Measurements from ENCODE around the gene MAP2K6. TPM values are rescaled to one million over a fixed set of nuclear protein-coding genes. Genes with fewer than 3 reads are reported as not detected.

MAP2K6 gene
- total RNA-seq, result 1 to 10 TPM; 5.3 to 6.9 TPM

DNA sequence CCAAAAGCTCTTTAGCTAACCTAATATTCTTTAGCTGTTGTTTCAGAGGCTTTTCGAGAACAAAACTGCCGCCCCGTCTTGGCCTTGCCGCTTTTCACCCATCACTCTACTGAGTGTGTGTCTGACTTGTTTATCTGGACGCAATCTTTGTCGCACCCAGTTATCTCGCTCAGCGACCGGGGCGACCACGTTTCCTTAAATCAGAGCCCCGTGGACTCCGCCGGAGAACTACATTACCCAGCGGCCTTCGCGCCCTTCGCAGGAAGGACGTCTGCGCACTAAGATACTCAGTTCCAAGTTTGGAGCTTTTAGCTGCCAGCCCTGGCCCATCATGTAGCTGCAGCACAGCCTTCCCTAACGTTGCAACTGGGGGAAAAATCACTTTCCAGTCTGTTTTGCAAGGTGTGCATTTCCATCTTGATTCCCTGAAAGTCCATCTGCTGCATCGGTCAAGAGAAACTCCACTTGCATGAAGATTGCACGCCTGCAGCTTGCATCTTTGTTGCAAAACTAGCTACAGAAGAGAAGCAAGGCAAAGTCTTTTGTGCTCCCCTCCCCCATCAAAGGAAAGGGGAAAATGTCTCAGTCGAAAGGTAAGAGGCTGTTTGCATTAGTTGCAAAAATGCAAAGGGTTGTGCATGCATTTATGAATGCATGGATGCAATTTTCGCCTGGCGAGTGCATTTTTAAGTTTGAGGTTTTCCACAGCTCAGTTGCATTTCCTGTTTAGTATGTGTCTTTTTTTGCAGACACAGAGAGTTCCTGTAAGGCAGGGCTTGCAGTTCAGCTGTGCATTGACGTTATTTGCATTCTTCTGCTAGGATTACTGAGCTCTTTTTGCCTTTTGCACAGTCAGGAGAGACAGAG, at the start of gene MAP2K6:
Gene MAP2K6 (plus strand): TSS at position 290 of the 867 bp plus-strand sequence. CDS start 288 bp downstream, at position 578.
- POLR2A ChIA-PET, result interaction anchor here (1.3 to 2.4 kb wide), 4 partner anchors 10 to 87 kb away, joined by 3 to 12 read pairs (median 5); partner anchors contain the start of gene ABCA5
- peaks cover 2% of the 10 kb centered on the region for H3K4me1 Mint-ChIP-seq
- no peaks in the 10 kb centered on the region for H3K9me3 Mint-ChIP-seq
- peak; percentile 85 for DNase-seq
- H3K4me3 Mint-ChIP-seq, result no peak within 1 kb of the TSS
- no peaks in the 10 kb centered on the region for H3K36me3 Mint-ChIP-seq (ENCODE audit: low read depth)
- CTCF ChIA-PET, result interaction anchor here (0.9 to 2.1 kb wide), 7 partner anchors 9 to 110 kb away, joined by 3 to 15 read pairs (median 5); partner anchors contain the start of gene ABCA5
- H3K27me3 Mint-ChIP-seq, result no peaks in the 10 kb centered on the region
- H3K27ac Mint-ChIP-seq, result no peak within 1 kb of the TSS

DNA sequence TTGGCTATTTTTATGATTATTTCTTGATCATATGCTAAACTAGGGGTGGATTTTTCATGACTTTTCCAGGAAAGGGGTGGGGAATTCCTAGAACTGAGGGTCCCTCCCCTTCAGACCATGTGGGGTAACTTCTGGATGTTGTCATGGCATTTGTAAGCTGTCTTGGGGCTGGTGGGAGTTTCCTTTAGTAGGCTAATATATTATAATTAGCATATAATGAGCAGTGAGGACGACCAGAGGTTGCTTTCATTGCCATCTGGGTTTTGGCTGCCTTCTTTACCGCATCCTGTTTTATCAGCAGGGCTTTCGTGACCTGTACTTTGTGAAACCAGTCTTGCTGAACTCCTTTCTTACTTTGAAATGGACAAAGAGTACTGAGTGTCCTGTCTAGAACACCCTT, 47.2 kb upstream of the MAP2K6 start:
- Mint-ChIP-seq H3K4me3 (no peak overlapping the region), H3K27ac (no peak overlapping the region), H3K9me3 (no peaks in the 10 kb centered on the region), H3K27me3 (peaks cover 1% of the 10 kb centered on the region), H3K4me1 (peaks cover 8% of the 10 kb centered on the region), H3K36me3 (ENCODE audit: low read depth) (no peaks in the 10 kb centered on the region)
- no peak for DNase-seq
- POLR2A ChIA-PET, result interaction anchor here (1.8 kb wide), 1 partner anchor 41 kb away, joined by 5 read pairs; the partner anchor contains the start of gene ABCA5
- CTCF ChIA-PET, result interaction anchor here (0.5 to 1.3 kb wide), 3 partner anchors 24 to 735 kb away, joined by 3 to 4 read pairs (median 3); no protein-coding TSS in a partner anchor

DNA sequence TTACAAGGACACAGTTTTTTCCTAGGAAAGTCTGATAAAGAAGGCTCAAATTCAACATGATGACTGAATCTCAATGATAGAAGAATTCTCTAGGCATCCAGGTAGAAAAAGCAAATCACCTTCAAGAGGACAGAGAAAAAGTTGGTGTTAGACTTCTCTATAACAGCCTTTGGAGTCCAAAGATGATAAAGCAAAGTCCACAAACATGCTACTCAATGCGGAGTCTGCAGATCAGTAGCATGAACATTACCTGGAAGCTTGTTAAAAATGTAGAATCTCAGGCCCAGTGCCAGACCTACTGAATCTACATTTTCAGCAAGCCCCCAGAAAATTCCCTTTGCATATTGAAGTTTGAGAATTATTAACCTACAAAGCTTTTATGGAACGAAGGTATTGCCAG, 41.4 kb upstream of the MAP2K6 start:
- Mint-ChIP-seq H3K4me3 (no peak overlapping the region), H3K4me1 (peaks cover 2% of the 10 kb centered on the region), H3K9me3 (no peaks in the 10 kb centered on the region), H3K27ac (no peak overlapping the region), H3K36me3 (ENCODE audit: low read depth) (no peaks in the 10 kb centered on the region), H3K27me3 (peaks cover 1% of the 10 kb centered on the region)
- ChIA-PET POLR2A (no interaction called here), CTCF (no interaction called here)
- no peak for DNase-seq

DNA sequence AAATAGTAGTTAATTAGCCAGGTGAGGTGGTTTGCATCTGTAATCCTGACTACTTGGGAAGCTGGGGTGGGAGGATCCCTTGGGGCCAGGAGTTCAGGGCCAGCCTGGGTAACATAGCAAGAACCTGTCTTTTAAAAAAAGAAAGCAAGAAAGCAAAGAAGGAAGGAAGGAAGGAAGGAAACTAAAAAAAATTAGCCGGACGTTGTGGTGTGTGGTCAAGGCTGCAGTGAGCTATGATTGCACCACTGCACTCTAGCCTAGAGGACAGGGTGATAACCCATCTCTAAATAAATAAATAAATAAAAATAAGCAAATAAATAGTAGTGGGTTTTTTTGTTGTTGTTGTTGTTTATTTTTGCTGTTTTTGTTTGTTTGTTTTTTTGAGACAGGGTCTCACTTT, 39.3 kb upstream of the MAP2K6 start:
- Mint-ChIP-seq H3K4me1 (peaks cover 2% of the 10 kb centered on the region), H3K9me3 (no peaks in the 10 kb centered on the region), H3K4me3 (no peak overlapping the region), H3K27ac (no peak overlapping the region), H3K27me3 (no peaks in the 10 kb centered on the region), H3K36me3 (ENCODE audit: low read depth) (no peaks in the 10 kb centered on the region)
- ChIA-PET POLR2A (no interaction called here), CTCF (no interaction called here)
- no peak for DNase-seq

DNA sequence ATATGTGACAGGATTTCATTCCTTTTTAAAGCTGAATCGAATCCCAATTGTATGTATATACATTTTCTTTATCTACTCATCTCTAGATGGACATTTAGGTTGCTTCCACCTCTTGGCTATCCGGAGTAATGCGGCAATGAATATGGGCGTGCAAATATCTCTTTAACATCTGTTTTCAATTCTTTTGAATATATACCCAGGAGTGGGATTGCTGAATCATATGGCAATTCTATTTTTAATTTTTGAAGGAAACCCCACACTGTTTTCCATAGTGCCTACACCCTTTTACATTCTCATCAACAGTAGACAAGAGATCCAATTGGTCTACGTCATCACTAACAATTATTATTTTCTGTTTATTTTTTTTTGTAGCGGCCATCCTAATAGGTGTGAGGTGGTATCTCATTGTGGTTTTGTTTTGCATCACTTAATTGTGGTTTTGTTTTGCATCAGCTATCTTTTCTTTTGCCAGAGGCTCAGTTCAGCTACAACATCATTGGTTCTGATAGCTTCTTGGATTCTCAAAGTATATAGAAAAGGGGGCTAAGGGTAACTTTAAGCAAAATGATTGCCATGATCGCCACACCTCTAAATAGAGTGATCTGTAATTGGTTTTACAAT, 25.6 kb upstream of the MAP2K6 start:
- Mint-ChIP-seq H3K27ac (no peak overlapping the region), H3K27me3 (peaks cover 19% of the 10 kb centered on the region), H3K4me3 (no peak overlapping the region), H3K9me3 (no peaks in the 10 kb centered on the region), H3K4me1 (no peaks in the 10 kb centered on the region), H3K36me3 (ENCODE audit: low read depth) (no peaks in the 10 kb centered on the region)
- POLR2A ChIA-PET, result no interaction called here
- CTCF ChIA-PET, result interaction anchor here (0.6 kb wide), 1 partner anchor 16 kb away, joined by 3 read pairs; no protein-coding TSS in a partner anchor
- DNase-seq, result no peak

DNA sequence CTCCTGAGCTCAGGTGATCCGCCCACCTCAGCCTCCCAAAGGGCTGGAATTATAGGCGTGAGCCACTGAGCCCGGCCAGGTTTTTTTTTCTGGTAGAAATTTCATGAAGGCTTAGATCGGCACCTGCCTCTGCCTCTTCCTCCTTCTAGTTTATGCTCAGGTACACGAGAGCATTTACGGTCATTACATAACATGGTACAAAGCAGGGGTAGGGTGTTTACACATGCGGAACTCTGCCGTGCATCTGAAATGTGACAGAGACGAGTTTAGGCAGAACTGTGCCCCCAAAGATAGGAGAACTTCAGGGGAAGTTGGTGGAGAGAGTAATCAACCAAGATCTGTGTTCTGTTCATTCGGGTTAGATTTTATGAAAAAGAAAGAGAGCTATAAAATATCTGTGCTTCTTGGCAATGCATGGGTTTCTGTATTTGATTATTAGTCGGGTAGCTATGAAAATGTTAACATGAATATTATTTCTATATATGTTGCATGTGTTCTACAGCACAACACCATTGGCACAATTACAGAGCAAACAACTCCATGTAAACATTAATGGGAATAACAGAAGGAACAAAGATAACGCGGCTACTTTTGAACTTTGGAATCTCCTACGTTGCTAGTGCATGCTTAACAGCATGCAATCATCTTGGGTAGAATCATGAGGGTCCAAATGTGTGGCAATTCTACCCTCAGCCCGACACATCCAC, 23.5 kb upstream of the MAP2K6 start:
- Mint-ChIP-seq H3K27me3 (peaks cover 19% of the 10 kb centered on the region), H3K4me3 (no peak overlapping the region), H3K4me1 (no peaks in the 10 kb centered on the region), H3K9me3 (no peaks in the 10 kb centered on the region), H3K36me3 (ENCODE audit: low read depth) (no peaks in the 10 kb centered on the region), H3K27ac (no peak overlapping the region)
- POLR2A ChIA-PET, result no interaction called here
- CTCF ChIA-PET, result interaction anchor here (1.3 kb wide), 1 partner anchor 24 kb away, joined by 3 read pairs; no protein-coding TSS in a partner anchor
- no peak for DNase-seq

DNA sequence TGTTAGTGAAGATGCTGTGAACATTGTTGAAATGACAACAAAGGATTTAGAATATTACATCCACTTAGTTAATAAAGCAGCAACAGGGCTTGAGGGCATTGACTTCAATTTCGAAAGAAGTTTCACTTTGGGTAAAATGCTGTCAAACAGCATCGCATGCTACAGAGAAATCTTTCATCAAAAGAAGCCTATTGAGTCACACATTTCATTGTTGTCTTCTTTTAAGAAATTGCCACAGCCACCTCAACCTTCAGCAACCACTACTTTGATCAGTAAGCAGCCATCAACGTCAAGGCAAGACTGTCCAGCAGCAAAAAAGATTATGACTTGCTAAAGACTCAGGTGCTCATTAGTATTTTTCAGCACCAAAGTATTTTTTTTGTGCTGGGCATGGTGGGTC, 13.2 kb upstream of the MAP2K6 start:
- Mint-ChIP-seq H3K4me1 (peaks cover 3% of the 10 kb centered on the region), H3K27ac (no peak overlapping the region), H3K27me3 (no peaks in the 10 kb centered on the region), H3K4me3 (no peak overlapping the region), H3K36me3 (ENCODE audit: low read depth) (no peaks in the 10 kb centered on the region), H3K9me3 (no peaks in the 10 kb centered on the region)
- ChIA-PET CTCF (no interaction called here), POLR2A (no interaction called here)
- DNase-seq, result no peak

DNA sequence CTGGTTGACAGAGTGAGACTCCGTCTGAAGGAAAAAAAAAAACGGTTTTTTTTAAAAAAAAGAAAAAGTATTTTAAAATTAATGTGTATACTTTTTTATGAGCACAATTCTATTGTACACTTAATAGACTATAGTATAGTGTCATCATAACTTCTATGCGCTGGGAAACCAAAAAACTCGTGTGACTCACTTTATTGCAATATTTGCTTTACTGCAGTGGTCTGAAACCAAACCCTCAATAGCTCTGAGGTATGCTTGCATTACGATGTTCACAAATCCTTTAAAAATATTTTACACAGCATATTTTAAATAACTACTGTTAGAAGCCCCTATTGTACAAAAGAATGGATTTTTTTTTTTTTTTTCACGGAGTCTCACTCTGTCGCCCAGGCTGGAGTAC, 12.4 kb upstream of the MAP2K6 start:
- no peak overlapping the region for H3K27ac Mint-ChIP-seq
- H3K9me3 Mint-ChIP-seq, result no peaks in the 10 kb centered on the region
- H3K4me3 Mint-ChIP-seq, result no peak overlapping the region
- ChIA-PET CTCF (interaction anchor here (0.7 kb wide), 1 partner anchor 1338 kb away, joined by 3 read pairs; no protein-coding TSS in a partner anchor), POLR2A (no interaction called here)
- DNase-seq, result no peak
- no peaks in the 10 kb centered on the region for H3K27me3 Mint-ChIP-seq
- H3K4me1 Mint-ChIP-seq, result peaks cover 3% of the 10 kb centered on the region
- no peaks in the 10 kb centered on the region for H3K36me3 Mint-ChIP-seq (ENCODE audit: low read depth)

DNA sequence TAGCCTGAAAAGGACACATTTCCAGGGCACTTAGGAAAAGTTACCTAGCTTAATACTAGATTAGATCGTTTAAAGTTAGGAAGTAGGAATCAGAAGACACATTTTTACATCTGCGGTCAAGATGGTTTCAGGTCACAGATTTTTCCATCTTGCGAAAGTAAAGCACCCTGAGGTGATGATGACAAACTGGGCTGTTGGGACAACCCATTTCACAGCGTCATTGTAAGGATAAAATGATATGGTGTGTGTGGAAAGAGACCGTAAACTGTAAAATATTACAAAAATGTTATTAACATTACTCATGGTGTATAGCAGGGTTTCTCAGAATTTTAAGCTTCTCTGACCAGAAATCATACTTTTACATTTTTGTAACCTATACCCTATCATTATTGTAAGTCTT, 10.1 kb upstream of the MAP2K6 start:
- Mint-ChIP-seq H3K27me3 (no peaks in the 10 kb centered on the region), H3K4me3 (no peak overlapping the region)
- POLR2A ChIA-PET, result no interaction called here

DNA sequence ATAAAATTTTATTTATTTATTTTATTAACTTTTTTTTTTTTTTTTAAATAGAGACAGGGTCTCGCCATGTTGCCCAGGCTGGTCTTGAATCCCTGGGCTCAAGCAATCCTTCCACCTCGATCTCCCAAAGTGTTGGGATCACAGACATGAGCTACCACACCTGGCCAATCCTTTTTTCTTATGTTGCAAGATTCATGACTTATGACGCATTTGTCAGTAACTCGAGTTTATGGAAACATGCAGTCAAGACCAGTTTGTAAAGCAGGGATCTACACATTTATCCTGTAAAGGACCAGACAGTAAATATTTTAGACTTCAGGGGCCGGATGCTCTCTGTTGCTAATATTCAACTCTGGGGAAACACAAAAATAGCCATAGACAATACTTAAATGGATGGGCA, 9.4 kb upstream of the MAP2K6 start:
- DNase-seq, result no peak
- Mint-ChIP-seq H3K36me3 (ENCODE audit: low read depth) (no peaks in the 10 kb centered on the region), H3K9me3 (no peaks in the 10 kb centered on the region), H3K4me3 (no peak overlapping the region), H3K27me3 (no peaks in the 10 kb centered on the region), H3K27ac (no peak overlapping the region), H3K4me1 (peaks cover 3% of the 10 kb centered on the region)
- POLR2A ChIA-PET, result no interaction called here
- CTCF ChIA-PET, result interaction anchor here (0.7 to 2.0 kb wide), 2 partner anchors 10 to 16 kb away, joined by 3 to 8 read pairs; no protein-coding TSS in a partner anchor

More for the DNA sequence above, 10.1 kb upstream of the MAP2K6 start:
- H3K9me3 Mint-ChIP-seq, result no peaks in the 10 kb centered on the region
- H3K36me3 Mint-ChIP-seq (ENCODE audit: low read depth), result no peaks in the 10 kb centered on the region
- CTCF ChIA-PET, result interaction anchor here (0.7 to 2.0 kb wide), 3 partner anchors 8 to 15 kb away, joined by 3 to 8 read pairs (median 3); no protein-coding TSS in a partner anchor
- no peak overlapping the region for H3K27ac Mint-ChIP-seq
- no peak for DNase-seq
- H3K4me1 Mint-ChIP-seq, result peaks cover 3% of the 10 kb centered on the region

DNA sequence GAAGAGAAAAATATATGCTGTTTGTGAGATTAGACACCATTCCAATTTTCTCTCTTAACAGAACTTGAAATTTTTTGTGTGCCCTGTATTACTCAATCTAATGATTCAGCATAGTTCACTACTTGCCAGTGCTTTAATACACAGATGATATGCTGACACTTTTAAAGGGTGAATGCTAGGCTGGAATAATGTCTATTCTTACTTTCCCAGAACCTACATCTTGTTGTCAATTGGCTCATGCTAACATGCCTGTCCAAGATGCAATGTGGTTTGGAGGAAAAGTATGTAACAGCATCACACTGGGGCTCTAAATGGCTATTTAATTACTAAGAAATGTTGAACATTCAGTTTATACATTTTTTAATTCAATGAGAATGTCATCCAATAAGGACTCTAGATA, 7.6 kb upstream of the MAP2K6 start:
- no peak overlapping the region for H3K27ac Mint-ChIP-seq
- no peaks in the 10 kb centered on the region for H3K36me3 Mint-ChIP-seq (ENCODE audit: low read depth)
- no peak overlapping the region for H3K4me3 Mint-ChIP-seq
- CTCF ChIA-PET, result no interaction called here
- no peaks in the 10 kb centered on the region for H3K9me3 Mint-ChIP-seq
- POLR2A ChIA-PET, result no interaction called here
- no peaks in the 10 kb centered on the region for H3K27me3 Mint-ChIP-seq
- no peak for DNase-seq
- no peaks in the 10 kb centered on the region for H3K4me1 Mint-ChIP-seq

DNA sequence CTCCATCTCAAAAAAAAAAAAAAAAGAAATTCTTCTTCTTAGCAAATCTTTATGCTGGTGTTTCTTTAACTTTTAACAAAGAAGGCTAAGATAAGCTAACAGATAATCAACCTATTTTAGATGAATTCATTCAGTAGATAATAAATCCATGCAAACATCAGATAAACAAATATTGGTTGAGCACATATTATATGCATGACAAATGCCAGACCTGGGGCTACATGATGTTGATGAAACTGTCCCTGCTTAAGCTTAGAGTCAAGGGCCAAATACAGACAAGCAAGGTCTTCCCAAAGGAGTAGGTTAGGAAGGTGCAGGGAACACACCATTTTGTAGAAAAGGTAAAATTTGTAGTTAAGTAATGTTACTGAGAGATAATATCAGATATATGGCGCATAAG, 6.7 kb upstream of the MAP2K6 start:
- POLR2A ChIA-PET, result no interaction called here
- Mint-ChIP-seq H3K9me3 (no peaks in the 10 kb centered on the region), H3K36me3 (ENCODE audit: low read depth) (no peaks in the 10 kb centered on the region), H3K27ac (no peak overlapping the region), H3K4me3 (no peak overlapping the region), H3K27me3 (no peaks in the 10 kb centered on the region), H3K4me1 (no peaks in the 10 kb centered on the region)
- DNase-seq, result no peak
- CTCF ChIA-PET, result no interaction called here

DNA sequence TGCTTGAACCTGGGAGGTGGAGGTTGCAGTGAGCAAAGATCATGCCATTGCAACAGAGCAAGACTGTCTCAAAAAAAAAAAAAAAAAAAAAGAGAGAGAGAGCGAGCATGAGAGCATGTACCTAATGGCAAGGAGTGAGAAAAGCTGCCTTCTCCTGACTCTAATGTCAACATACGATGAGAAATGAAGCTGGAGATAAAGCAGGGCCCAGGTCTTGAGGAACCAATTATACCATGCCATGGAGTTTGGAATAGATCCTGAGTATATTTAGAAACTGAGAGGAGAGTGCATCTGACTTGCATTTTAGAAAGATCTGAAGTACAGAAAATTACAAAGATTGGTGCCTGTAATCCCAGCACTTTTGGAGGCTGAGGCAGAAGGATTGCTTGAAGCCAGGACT, 3.8 kb upstream of the MAP2K6 start:
- H3K9me3 Mint-ChIP-seq, result no peaks in the 10 kb centered on the region

More for the DNA sequence above, 3.8 kb upstream of the MAP2K6 start:
- Mint-ChIP-seq H3K27ac (no peak overlapping the region), H3K4me3 (no peak overlapping the region), H3K27me3 (no peaks in the 10 kb centered on the region), H3K36me3 (ENCODE audit: low read depth) (no peaks in the 10 kb centered on the region), H3K4me1 (no peaks in the 10 kb centered on the region)
- DNase-seq, result no peak
- ChIA-PET POLR2A (no interaction called here), CTCF (interaction anchor here (5.1 kb wide), 1 partner anchor 15 kb away, joined by 22 read pairs; no protein-coding TSS in a partner anchor)
